SH-SY5Y (cell line): ENCODE results near the gene RPL14.

Source experiments
- GATA2 ChIP-seq: IDR thresholded peaks from 2 replicates; pipeline ENCODE4 v1.6.1; 2011; ENCODE audit warnings: mild to moderate bottlenecking, low read depth, low read length
- GATA3 ChIP-seq: IDR thresholded peaks from 2 replicates; pipeline ENCODE4 v1.6.1; 2011; ENCODE audit warnings: low read depth, mild to moderate bottlenecking, low read length, moderate library complexity

Gene RPL14

GRCh38 chr3:40456940-40457823 is at the start of gene RPL14:
TSS of gene RPL14 (plus strand) at chr3:40457339. CDS start at chr3:40457472, 133 bp downstream.
- TF ChIP-seq GATA3, result no peak
- peak; percentile 8 for TF ChIP-seq GATA2

GRCh38 chr3:40407611-40408010 is 49.5 kb upstream of the RPL14 start:
- TF ChIP-seq GATA2, result no peak
- no peak for TF ChIP-seq GATA3

DNA sequence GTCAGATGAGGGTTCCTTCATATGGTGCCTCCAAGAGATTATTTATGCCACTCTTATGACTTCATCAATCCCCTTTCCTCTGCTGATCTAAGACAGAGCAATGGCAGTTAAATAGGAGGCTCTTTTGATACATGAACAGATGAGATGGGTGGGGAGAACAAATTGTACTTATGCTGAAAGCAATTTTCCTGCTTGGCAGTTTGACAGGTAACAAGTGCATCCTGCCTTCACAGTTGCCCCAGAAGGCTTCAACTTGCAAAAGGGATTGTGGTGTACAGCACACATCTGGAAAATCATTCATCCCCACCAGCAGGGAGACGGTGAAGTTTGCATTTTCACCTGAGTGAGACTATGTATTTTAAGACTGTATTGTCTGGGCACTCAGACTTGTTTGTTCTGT is 42.9 kb upstream of the RPL14 start:
- TF ChIP-seq GATA2 (no peak), GATA3 (no peak)

- TF ChIP-seq GATA2 (peak; percentile 79), GATA3 (peak; percentile 62; the same call in 1 of the 2 replicates)
Measured at GRCh38 chr3:40417845-40418543, 39.1 kb upstream of the RPL14 start.

DNA sequence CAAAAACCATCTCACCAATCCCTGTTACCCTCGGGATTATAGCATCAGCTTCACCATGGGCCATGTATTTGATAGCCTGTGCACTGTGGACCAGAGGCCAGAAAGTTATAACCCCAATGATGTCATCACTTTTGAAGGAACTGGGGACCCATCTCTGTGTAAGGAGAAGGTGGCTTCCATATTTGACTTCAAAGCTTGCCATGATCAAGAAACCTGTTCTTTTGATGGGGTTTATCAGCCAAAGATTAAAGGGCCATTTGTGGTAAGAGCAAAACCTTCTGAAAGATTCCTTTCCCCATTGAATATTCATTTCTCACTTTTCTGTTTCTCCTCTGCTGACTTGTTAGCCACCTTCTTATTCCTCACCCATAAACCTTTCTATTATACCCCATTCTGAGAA is 34.3 kb upstream of the RPL14 start:
- no peak for TF ChIP-seq GATA2

DNA sequence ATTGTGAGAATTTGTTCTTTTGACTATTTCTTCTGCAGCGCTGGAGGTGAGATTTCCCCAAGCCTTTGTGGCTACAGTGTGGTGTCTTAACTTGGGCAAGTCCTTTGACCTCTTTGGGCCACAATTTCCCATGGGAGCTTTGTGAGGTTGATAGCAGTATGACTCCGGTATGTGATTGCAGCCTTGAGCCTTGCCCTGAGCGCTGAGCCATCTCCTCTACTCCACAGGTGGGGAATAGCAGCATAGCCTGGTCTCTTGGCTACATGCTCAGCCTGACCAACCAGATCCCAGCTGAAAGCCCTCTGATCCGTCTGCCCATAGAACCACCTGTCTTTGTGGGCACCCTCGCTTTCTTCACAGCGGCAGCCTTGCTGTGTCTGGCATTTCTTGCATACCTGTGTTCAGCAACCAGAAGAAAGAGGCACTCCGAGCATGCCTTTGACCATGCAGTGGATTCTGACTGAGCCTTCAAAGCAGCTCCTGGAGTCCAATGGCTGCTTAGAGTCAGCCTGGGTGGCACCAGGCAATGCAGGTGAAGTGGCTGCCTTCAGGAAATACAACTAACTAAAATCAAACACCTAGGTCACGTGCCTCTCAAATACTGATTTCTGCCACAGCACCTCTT is 30.0 kb upstream of the RPL14 start:
- TF ChIP-seq GATA2, result no peak
- TF ChIP-seq GATA3, result no peak

GRCh38 chr3:40432793-40433192 is 24.3 kb upstream of the RPL14 start:
- TF ChIP-seq GATA2 (no peak), GATA3 (no peak)

GRCh38 chr3:40437889-40438288 is 19.2 kb upstream of the RPL14 start:
- no peak for TF ChIP-seq GATA3
- TF ChIP-seq GATA2, result no peak

GRCh38 chr3:40445062-40445461 is 12.1 kb upstream of the RPL14 start:
- TF ChIP-seq GATA2 (no peak), GATA3 (no peak)

DNA sequence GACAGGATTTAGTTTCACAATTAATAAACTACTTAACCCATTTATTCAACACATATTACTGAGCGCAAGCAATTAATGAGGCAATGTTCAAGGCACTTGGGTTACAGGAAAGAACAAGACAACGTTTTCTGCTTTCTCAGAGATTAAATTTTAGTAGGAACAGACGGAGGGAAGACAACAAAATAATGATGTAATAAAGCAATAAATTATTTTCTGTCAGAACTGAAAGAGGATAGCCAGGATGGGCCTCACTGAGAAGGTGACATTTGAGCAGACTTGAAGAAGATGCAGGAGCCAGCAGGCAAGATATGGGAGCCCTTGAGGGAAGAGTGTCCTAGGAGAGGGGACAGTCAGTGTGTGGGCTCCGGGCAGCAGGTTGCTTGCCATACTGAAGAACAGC is 11.3 kb upstream of the RPL14 start:
- TF ChIP-seq GATA2 (no peak), GATA3 (no peak)

DNA sequence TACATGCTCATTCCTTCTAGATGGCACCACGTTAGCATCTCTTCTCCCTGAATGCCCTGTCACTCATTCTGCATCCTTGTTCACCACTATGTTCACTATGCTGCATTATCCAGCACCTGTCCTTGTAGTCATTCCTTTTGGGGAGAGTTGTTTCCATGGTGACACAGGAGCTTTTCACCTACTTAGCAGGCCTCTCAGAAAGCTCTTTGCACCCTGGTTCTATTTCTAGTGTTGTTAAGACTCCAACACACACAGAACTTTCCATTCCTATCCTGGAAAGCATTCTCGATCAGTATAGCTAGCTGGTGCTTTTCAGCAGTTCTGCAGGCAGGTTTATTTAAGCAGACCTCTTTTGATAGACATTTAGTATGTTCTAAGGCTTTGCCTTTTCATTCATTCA is 6.7 kb upstream of the RPL14 start:
- TF ChIP-seq GATA2 (no peak), GATA3 (no peak)

DNA sequence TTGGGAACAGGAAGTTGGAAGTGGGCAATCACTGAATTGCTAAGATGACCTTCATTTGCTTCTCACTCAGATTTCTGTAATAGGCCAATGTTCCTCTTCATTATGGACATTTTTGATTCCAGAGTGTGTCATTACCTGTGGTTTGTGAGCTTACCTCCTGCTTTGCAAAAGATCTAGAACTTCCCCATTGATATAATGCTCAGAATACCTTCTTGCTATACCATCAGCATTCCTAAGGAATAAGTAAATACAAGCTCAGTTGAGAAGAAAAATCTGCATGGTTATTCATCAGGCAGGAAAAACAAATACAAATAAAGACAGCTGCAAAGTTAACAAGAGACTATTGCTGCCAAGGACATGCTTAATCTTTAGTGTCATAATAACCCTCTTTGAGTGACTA is 5.6 kb upstream of the RPL14 start:
- TF ChIP-seq GATA2, result no peak
- no peak for TF ChIP-seq GATA3

- TF ChIP-seq GATA3 (no peak), GATA2 (no peak)
Measured at GRCh38 chr3:40452057-40452456, 5.1 kb upstream of the RPL14 start.

GRCh38 chr3:40452562-40452875 is 4.6 kb upstream of the RPL14 start:
- TF ChIP-seq GATA2 (no peak), GATA3 (no peak)

GRCh38 chr3:40452876-40453730 is 4.0 kb upstream of the RPL14 start:
- TF ChIP-seq GATA3, result no peak
- no peak for TF ChIP-seq GATA2
